HG03575 (cell line): ENCODE data around the gene FAM47B.

Source experiments
- ATAC-seq: cut with Tn5 transposase; IDR thresholded peaks from one replicate; pipeline ENCODE4 v1.9.1; 2021; ENCODE audit not compliant: unreplicated experiment, insufficient number of reproducible peaks, low FRiP score; ENCODE audit errors: extremely low read depth

The FAM47B gene

GRCh38 chrX:34942496-34942895, at the start of gene FAM47B:
TSS of gene FAM47B (plus strand) at chrX:34942796. CDS start at chrX:34942832, 36 bp downstream.
- ATAC-seq: no peak

GRCh38 chrX:34893741-34894140, 48.9 kb upstream of the FAM47B start:
- ATAC-seq: no peak

- no peak for ATAC-seq
Measured at GRCh38 chrX:34900691-34901090, 41.9 kb upstream of the FAM47B start.

- ATAC-seq: no peak
Measured at GRCh38 chrX:34901761-34902160, 40.8 kb upstream of the FAM47B start.

GRCh38 chrX:34903316-34903715, 39.3 kb upstream of the FAM47B start:
- no peak for ATAC-seq

GRCh38 chrX:34909151-34909550, 33.4 kb upstream of the FAM47B start:
- no peak for ATAC-seq

- ATAC-seq: no peak
Measured at GRCh38 chrX:34915463-34916225, 27.0 kb upstream of the FAM47B start.

GRCh38 chrX:34917146-34917545, 25.4 kb upstream of the FAM47B start:
- ATAC-seq: no peak

GRCh38 chrX:34918091-34918736, 24.4 kb upstream of the FAM47B start:
- ATAC-seq: no peak

GRCh38 chrX:34918856-34919255, 23.7 kb upstream of the FAM47B start:
- no peak for ATAC-seq

GRCh38 chrX:34927866-34928265, 14.7 kb upstream of the FAM47B start:
- no peak for ATAC-seq

- no peak for ATAC-seq
Measured at GRCh38 chrX:34943235-34943634, 639 bp downstream of the FAM47B start.

- no peak for ATAC-seq
Measured at GRCh38 chrX:34956916-34957315, 14.3 kb downstream of the FAM47B start.

GRCh38 chrX:34961662-34962061, 19.1 kb downstream of the FAM47B start:
- ATAC-seq: no peak

GRCh38 chrX:34972206-34972605, 29.6 kb downstream of the FAM47B start:
- ATAC-seq: no peak

- ATAC-seq: no peak
Measured at GRCh38 chrX:34978171-34978570, 35.6 kb downstream of the FAM47B start.

GRCh38 chrX:34987646-34988045, 45.0 kb downstream of the FAM47B start:
- ATAC-seq: no peak
